ENCODE data around the gene PREX1.

Gene PREX1

GRCh38 chr20:48850977-48851299, 23.1 kb upstream of the PREX1 start:
- Histone ChIP-seq H3K27ac (ENCODE audit: poor library complexity, severe bottlenecking) (no peak overlapping the region), H3K4me1 (ENCODE audit: insufficient read depth, poor library complexity, severe bottlenecking) (no peaks in the 10 kb centered on the region), H3K27me3 (ENCODE audit: insufficient read depth, poor library complexity, severe bottlenecking) (no peaks in the 10 kb centered on the region), H3K4me3 (ENCODE audit: severe bottlenecking) (no peak overlapping the region), H3K36me3 (ENCODE audit: low read depth) (no peaks in the 10 kb centered on the region), H3K9me3 (ENCODE audit: severe bottlenecking) (no peaks in the 10 kb centered on the region)
- DNase-seq (ENCODE audit: low spot score) (no peak), ATAC-seq (ENCODE audit: low read depth) (no peak)
- TF ChIP-seq CTCF (IDR thresholded peaks at IDR 0.05; ENCODE audit: poor library complexity, severe bottlenecking): no peak

- ATAC-seq (ENCODE audit: low read depth) (no peak), DNase-seq (ENCODE audit: low spot score) (no peak)
- no peak overlapping the region for H3K4me3 ChIP-seq (ENCODE audit: severe bottlenecking)
- TF ChIP-seq CTCF (IDR thresholded peaks at IDR 0.05; ENCODE audit: poor library complexity, severe bottlenecking): no peak
- H3K9me3 ChIP-seq (ENCODE audit: severe bottlenecking): no peaks in the 10 kb centered on the region
- no peaks in the 10 kb centered on the region for H3K27me3 ChIP-seq (ENCODE audit: insufficient read depth, poor library complexity, severe bottlenecking)
- H3K27ac ChIP-seq (ENCODE audit: poor library complexity, severe bottlenecking): no peak overlapping the region
- H3K4me1 ChIP-seq (ENCODE audit: insufficient read depth, poor library complexity, severe bottlenecking): no peaks in the 10 kb centered on the region
- H3K36me3 ChIP-seq (ENCODE audit: low read depth): no peaks in the 10 kb centered on the region
Observed at GRCh38 chr20:48850257-48850976, 22.6 kb upstream of the PREX1 start.

GRCh38 chr20:48849779-48850178, 22.0 kb upstream of the PREX1 start:
- DNase-seq (ENCODE audit: low spot score): no peak
- no peak for ATAC-seq (ENCODE audit: low read depth)
- H3K36me3 ChIP-seq (ENCODE audit: low read depth): no peaks in the 10 kb centered on the region
- TF ChIP-seq CTCF (IDR thresholded peaks at IDR 0.05; ENCODE audit: poor library complexity, severe bottlenecking): no peak
- no peak overlapping the region for H3K4me3 ChIP-seq (ENCODE audit: severe bottlenecking)
- H3K27ac ChIP-seq (ENCODE audit: poor library complexity, severe bottlenecking): no peak overlapping the region
- no peaks in the 10 kb centered on the region for H3K27me3 ChIP-seq (ENCODE audit: insufficient read depth, poor library complexity, severe bottlenecking)
- no peaks in the 10 kb centered on the region for H3K9me3 ChIP-seq (ENCODE audit: severe bottlenecking)
- peaks cover 6% of the 10 kb centered on the region for H3K4me1 ChIP-seq (ENCODE audit: insufficient read depth, poor library complexity, severe bottlenecking)

- Histone ChIP-seq H3K27ac (ENCODE audit: poor library complexity, severe bottlenecking) (no peak overlapping the region), H3K9me3 (ENCODE audit: severe bottlenecking) (no peaks in the 10 kb centered on the region), H3K27me3 (ENCODE audit: insufficient read depth, poor library complexity, severe bottlenecking) (no peaks in the 10 kb centered on the region), H3K36me3 (ENCODE audit: low read depth) (no peaks in the 10 kb centered on the region), H3K4me3 (ENCODE audit: severe bottlenecking) (no peak overlapping the region), H3K4me1 (ENCODE audit: insufficient read depth, poor library complexity, severe bottlenecking) (peaks cover 11% of the 10 kb centered on the region)
- no peak for TF ChIP-seq CTCF (IDR thresholded peaks at IDR 0.05; ENCODE audit: poor library complexity, severe bottlenecking)
- DNase-seq (ENCODE audit: low spot score) (no peak), ATAC-seq (ENCODE audit: low read depth) (no peak)
Observed at GRCh38 chr20:48849299-48849698, 21.5 kb upstream of the PREX1 start.

GRCh38 chr20:48847498-48848205, 19.9 kb upstream of the PREX1 start:
- TF ChIP-seq CTCF (IDR thresholded peaks at IDR 0.05; ENCODE audit: poor library complexity, severe bottlenecking): no peak
- H3K27ac ChIP-seq (ENCODE audit: poor library complexity, severe bottlenecking): no peak overlapping the region
- H3K36me3 ChIP-seq (ENCODE audit: low read depth): no peaks in the 10 kb centered on the region

More at GRCh38 chr20:48847498-48848205, 19.9 kb upstream of the PREX1 start:
- H3K27me3 ChIP-seq (ENCODE audit: insufficient read depth, poor library complexity, severe bottlenecking): no peaks in the 10 kb centered on the region
- peaks cover 11% of the 10 kb centered on the region for H3K4me1 ChIP-seq (ENCODE audit: insufficient read depth, poor library complexity, severe bottlenecking)
- no peak overlapping the region for H3K4me3 ChIP-seq (ENCODE audit: severe bottlenecking)
- no peak for ATAC-seq (ENCODE audit: low read depth)
- no peaks in the 10 kb centered on the region for H3K9me3 ChIP-seq (ENCODE audit: severe bottlenecking)
- DNase-seq (ENCODE audit: low spot score): no peak
